Fibroblast of the aortic adventitia (primary cell): ENCODE results near the gene TRAPPC2B. TPM values are rescaled to one million over a fixed set of nuclear protein-coding genes. Genes with fewer than 3 reads are reported as not detected.

Experiments
- DNase-seq: peaks from one replicate; pipeline ENCODE4 v3.0.0-alpha.2; 2010; ENCODE audit warnings: low read depth
- H3K4me3 ChIP-seq: 2 replicates; pipeline ENCODE4 v1.5.1; 2011; ENCODE audit warnings: low read depth, mild to moderate bottlenecking, control low read depth, low read length, moderate library complexity
- CTCF ChIP-seq: IDR thresholded peaks from 2 replicates; pipeline ENCODE4 v1.5.1; 2011; ENCODE audit warnings: mild to moderate bottlenecking, low read length, control low read depth, inconsistent platforms; ENCODE audit not compliant: insufficient read depth
- total RNA-seq: library from RNA; depleted of rRNA; stranded (reverse); fragments of >200 nt; gene quantifications from 2 replicates; pipeline ENCODE4 v1.2.3, GENCODE V29; 2012; ENCODE audit warnings: low replicate concordance

Gene TRAPPC2B
- total RNA-seq, 1 donor, result 11.7 TPM

GRCh38 chr19:57382806-57383488 lies 19.6 kb downstream of the TRAPPC2B start:
- no peak for DNase-seq
- no peak for TF ChIP-seq CTCF
- no peak overlapping the region for H3K4me3 ChIP-seq

GRCh38 chr19:57389194-57389729 lies 25.9 kb downstream of the TRAPPC2B start:
- no peak for DNase-seq
- H3K4me3 ChIP-seq, result peak overlapping the region; percentile 62
- no peak for TF ChIP-seq CTCF

GRCh38 chr19:57389730-57390598 lies 26.6 kb downstream of the TRAPPC2B start, which contains the start of gene ZNF548:
TSS of gene ZNF548 (plus strand) at chr19:57389854. CDS start at chr19:57390100, 246 bp downstream.
- H3K4me3 ChIP-seq, result peak within 1 kb of the TSS; percentile 94
- TF ChIP-seq CTCF, result peak; percentile 25
- peak; percentile 99 for DNase-seq

GRCh38 chr19:57395710-57396109 lies 32.4 kb downstream of the TRAPPC2B start:
- TF ChIP-seq CTCF, result no peak
- DNase-seq, result no peak

GRCh38 chr19:57398868-57399267 lies 35.5 kb downstream of the TRAPPC2B start:
- no peak for DNase-seq
- H3K4me3 ChIP-seq, result no peak overlapping the region
- no peak for TF ChIP-seq CTCF

More at GRCh38 chr19:57395710-57396109, 32.4 kb downstream of the TRAPPC2B start:
- H3K4me3 ChIP-seq, result no peak overlapping the region

- DNase-seq, result no peak
- no peak for TF ChIP-seq CTCF
- H3K4me3 ChIP-seq, result no peak overlapping the region
These were observed 40.6 kb downstream of the TRAPPC2B start for GRCh38 chr19:57403737-57404563.
